GM21360 (cell line): ENCODE results near the gene RBFOX2.
"Not testable (repeated sequence)": the region's sequence is repeated elsewhere in the genome, so short reads cannot be mapped to it uniquely, and the experiment has no call there.

Experiments used
- ATAC-seq: cut with Tn5 transposase; IDR thresholded peaks from one replicate; pipeline ENCODE4 v1.9.1; 2021; ENCODE audit warnings: mild to moderate bottlenecking, moderate library complexity; ENCODE audit not compliant: unreplicated experiment

The RBFOX2 gene

DNA sequence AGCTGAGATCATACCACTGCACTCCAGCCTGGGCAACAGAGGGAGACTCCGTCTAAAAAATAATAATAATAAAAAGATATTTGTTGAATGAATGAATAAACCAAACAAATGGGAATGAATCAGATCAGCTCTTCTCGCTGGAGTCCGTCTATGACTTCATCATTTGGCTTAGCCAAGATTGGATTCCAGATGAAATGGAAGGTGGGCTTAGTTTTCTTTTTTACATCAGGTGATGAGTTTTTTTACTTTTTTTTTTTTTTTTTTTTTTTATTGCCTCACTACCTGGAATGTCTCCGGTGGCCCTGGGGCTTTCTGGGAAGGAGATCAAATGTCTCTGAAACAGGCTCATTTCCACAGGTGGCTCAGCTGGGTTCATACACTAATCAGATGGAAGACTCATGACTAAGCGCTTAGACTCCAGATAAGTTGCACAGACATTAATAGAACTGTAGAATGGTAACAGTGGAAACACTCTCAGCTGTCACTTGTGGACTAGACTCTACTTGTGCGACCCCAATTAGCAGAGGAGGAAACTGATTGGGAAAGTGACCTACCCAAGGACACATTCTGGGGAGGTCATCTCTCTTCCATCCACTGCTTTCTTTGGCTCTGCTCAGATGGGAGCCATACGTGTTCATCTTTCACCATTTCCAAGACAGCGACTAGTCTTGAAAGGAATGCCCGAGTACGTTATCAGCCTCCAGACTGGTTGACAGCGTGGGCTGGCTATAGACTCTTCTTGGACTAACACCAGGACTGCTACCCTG lies 20.5 kb upstream of the RBFOX2 start:
- no peak for ATAC-seq

DNA sequence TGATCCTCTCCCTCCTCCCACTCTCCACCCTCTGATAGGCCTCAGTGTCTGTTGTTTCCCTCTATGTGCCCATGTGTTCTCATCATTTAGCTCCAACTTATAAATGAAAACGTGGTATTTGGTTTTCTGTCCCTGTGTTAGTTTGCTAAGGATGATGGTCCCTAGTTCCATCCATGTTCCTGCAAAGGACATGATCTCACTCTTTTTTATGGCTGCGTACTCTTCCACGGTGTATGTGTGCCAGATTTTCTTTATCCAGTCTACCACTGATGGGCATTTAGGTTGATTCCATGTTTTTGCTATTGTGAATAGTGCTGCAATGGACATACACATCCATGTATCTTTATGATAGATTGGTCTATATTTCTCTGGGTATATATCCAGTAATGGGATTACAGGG lies 15.9 kb upstream of the RBFOX2 start:
- not testable (repeated sequence) for ATAC-seq

DNA sequence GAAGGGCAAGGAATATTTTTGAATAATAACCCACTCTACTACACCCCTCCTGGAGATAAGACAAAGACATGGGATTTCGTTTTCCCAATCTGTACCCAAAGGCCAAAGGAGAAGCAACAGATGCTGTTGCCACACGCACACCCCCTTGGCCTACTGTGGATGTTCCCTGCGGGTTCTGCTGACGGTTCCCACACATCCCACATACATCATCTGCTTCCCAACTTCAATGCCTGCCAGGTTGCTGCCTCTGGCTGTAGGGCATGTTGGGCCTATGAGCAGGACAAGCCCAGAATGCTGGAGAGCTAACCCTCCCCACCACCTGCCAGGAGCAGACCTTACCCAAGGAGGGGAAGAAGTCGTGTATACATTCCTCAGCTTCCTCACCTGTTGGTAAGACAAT lies 13.6 kb upstream of the RBFOX2 start:
- ATAC-seq = no peak

DNA sequence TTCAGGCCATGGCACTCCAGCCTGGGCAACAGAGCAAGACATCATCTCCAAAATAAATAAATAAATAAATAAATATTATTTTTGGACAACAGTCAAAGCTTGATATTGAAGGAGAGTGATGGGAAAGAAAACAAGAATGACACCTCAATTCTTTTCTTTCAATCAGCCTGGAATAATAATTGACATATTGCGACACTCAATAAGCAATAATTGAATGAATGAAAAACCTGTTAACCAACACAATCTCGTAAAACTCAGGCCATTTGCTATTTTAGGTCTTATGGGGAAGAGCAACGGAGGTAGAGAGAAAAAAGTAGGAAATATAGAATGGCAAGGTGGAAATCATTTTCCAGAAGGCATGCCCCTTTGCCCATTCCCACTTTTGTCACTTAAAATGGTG lies 10.5 kb upstream of the RBFOX2 start:
- ATAC-seq = no peak

DNA sequence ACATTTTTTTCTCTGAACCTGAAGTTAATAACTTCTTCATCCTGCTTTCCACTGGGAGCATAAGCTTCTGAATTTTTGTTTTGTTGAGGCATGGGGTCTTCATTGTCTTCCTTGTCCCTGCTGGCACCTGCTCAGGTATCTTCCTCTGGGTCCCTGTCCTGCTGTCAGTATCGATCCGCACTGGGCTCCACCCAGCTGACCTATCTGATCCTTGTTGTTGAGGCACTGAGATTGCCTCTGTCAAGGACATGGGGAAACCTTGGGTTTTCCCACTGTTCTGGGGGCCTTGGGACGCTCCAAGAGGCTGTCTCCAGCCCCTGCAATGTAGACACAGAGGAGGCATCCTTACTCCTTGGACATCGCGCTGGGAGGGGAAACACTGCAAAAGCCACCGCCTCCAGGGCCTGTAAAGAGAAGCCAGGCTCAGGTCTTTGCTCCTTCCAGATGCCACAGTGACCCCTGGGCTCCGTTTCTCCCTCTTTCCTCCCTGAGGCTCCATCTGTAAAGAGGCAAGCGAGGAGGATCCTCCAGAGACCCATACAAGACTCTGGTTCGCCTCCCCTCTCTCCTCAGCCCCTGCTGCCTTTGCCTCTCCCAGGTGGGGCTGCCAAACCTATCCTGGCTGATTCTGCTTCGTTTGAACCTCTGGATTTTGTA lies 8.6 kb upstream of the RBFOX2 start:
- ATAC-seq = no peak

DNA sequence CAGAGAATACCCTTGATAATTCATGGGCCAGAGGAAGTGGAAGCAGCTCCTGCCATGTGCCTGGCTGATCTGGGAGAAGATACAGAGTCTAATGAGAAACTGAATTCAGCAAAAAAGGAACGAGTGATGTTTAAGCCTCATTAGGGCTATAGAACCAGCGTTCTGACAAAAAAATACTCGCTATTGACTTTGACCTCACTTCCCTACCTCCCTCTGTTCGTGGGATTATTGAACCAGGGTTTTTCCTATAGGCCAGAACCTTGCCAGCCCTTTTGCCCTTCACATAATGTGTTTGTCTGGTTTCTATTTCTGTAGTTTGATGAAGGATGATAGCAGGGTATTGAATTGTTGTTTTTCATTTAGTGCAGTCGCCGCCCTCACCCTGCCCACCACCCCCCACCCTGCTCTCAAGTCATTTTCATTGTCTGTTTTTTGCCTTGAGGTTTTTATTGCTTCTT lies 7.6 kb upstream of the RBFOX2 start:
- no peak for ATAC-seq

DNA sequence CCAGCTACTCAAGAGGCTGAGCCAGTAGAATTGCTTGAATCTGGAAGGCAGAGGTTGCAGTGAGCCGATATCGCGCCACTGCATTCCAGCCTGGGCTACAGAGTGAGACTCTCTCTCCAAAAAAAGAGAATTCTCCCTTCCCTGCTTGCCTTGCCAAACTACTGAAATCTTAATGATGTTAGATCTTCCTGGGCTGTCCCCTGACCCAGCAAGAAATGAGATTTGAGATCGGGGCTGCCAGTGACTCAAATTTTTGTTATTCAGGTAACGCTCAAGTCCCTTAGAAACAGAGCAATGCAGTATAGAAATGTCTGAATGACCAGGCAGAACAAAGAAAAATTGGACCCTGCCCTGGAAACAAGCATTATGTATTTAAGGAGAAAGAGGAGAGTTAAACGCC lies 4.0 kb upstream of the RBFOX2 start:
- ATAC-seq = no peak

DNA sequence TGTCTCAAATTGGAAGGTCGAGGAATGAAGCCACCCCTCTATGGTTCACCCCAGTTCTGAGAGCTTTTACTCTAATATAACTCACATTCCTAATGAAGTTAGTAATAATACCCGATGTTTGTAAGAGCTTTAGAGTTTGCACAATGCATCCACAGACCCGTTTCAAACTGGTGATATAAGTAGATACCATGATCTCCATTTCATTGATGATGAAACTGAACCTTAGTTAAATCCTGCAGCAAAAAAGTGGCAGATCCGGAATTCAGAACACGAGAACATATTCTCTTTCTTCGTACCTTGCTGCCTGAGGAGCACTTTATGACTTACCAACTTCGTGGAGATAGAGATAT lies 757 bp upstream of the RBFOX2 start:
- ATAC-seq = no peak

DNA sequence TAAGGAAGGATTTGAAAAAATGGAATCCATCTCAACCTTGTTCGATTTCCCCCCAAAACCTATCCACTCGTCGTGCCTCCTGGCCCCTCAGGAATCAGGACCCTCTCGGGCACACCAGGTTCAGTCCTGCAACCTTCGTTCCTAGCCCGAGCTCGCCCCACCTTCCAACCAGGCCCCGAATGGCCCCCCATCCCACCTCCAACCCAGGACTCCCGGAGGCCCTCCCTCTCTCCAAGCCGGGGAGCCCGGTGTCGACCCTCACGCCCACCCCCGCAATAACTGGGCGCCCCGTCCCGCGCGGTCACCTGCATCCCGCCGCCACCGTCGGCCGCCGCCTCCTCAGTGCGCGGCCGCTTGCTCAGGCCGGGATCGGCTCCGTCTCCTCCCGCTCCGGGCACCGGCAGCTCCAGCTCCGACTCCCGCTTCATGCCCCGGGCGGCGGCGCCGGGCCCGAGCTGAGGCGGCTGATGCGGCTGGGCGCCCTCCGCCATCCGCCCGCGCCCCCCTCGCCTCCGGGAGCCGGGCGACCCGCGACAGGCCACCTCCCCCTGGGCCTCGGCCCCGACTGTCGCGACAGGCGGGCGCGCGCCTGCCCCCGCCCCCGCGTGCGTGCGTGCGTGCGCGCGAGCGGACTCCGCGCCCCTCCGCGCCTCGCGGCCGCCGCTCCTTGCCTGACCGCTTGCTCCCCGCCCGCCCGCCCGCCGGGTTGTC lies 534 bp downstream of the RBFOX2 start:
- ATAC-seq = no peak

DNA sequence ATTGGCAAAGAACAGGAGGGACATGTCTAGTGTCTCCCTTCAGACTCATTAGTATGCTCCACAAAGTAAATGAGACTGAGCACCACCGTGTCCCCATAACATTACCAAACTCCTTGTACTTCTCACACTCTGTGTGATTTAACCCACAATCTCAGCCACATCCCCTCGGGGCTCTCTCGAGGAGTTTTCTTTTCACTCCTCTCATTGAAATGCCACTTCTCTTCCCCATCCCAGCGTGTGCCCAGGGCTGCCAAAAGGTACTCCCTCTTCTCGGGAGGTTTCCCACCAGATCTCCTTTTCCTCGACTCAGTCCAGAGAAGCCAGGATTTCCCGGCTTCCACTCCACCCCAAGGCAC lies 1.1 kb downstream of the RBFOX2 start:
- no peak for ATAC-seq

DNA sequence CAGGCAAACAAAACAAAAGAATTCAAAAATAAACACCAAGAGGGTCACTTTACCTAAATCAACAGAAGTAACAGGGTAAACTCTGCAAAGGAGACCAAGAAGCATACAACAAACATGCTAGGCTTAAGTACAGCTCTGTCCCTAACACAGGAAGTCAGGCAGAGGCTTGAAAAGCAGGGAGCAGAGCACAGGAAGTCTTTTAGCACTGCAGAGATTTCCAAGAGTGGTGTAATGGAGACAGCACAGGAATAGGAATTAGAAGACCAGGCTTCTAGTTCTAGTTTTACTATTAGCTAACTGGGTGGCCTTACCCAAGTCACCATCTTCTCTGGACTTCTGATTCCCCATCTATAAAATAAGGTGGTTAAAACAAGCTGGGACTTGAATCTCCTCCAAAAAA lies 1.9 kb downstream of the RBFOX2 start:
- ATAC-seq = no peak

DNA sequence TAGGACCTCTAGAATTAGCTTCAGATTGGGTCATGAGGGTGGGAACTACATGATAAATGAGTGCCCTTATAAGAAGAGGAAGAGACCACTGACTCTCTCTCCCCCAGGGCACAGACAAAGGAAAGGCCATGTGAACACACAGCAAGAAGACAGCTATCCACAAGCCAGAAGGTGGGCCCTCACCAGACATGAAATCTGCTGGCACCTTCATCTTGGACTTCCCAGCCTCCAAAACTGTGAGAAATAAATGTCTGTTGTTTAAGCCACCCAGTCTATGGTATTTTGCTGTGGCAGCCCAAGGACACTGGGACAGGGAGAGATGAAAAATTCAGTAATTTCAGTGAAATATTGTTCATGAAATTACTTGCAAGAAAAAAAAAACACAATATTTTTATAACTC lies 5.9 kb downstream of the RBFOX2 start:
- ATAC-seq = no peak

DNA sequence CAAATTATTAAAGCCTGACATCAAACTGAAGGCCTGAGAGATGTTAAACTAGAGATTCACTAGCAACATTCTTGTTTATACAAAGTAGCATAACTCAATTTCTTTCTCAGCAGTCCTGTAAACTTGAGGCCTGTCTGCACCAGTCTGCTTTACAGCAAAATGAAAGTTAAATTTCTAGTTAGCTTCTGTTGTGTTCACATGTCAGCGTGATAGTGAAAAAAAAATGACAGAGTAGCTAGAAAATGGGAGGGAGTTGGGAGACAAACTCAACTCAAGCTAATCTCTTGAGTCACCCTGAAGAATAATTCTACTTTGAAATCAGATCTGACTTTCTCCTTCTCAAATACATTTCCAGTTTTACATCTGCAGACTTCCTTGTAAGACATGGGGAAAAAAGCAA lies 6.5 kb downstream of the RBFOX2 start:
- no peak for ATAC-seq

DNA sequence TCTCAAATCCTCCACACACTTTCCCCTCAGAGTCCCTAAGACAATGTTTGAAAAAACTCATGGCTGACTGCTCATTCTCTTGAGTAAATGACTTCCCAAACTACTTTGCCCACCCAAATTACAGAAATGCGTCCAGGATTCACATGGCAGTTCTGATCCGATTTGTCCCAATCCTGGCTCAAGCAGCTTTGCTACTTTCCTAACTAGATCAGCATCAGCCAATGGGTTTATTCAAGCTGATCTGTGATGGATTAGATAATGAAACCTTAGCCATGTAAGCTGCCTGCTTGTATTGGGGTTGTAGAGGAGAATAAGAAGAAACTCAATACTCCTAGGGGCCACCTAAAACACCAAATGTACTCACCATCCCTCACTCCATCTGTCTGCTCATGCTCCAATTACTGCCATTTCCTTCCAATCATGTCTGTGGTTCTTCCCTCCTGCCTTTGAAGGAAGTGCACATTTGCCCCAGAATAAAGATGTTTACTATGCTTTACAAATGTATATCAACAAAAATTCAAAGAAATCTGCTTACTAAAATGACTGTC lies 6.9 kb downstream of the RBFOX2 start:
- no peak for ATAC-seq

DNA sequence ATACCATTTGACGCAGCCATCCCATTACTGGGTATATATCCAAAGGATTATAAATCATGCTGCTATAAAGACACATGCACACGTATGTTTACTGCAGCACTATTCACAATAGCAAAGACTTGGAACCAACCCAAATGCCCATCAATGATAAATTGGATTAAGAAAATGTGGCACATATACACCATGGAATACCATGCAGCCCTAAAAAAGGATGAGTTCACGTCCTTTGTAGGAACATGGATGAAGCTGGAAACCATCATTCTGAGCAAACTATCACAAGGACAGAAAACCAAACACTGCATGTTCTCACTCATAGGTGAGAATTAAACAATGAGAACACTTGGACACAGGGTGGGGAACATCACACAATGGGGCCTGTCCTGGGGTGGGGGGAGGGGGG lies 7.8 kb downstream of the RBFOX2 start:
- not testable (repeated sequence) for ATAC-seq

DNA sequence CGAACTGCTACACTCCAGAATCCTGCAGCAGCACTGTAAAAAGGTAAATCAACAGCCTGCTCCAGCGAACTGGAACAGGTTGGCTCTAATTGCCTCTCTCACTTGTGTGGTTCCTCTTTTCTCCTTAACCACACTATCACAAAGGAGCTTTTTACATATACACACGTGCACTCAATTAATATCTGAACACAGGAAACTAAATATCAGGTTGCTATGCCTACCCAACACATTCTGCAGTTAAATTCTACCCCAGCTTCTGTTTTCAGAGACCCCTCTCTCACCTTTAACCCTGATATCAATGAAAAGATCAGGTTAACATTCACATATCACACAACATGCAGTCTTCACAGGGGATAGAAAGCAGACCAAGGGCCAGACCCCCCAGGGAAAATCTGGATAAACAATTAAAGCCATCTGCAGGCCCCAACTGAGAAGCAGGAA lies 11.0 kb downstream of the RBFOX2 start:
- ATAC-seq = no peak

DNA sequence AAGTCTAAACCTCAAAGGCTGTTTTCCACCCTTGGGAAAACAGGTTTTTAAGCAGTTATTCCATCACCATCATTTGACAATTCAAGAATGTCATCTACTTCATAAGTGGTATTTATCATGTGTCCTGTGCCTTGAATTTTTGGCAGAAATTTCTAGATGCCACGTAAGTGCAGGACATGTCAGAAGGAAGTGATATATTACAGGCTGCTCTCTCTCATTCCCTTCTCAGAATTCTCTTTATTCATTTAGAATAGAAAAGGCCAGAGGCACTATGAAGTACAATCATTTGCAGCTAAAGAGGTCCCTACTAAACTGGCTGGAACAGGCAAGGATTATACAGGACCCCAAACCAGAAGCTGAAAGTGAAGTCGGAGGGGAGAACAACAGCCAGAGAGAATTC lies 11.9 kb downstream of the RBFOX2 start:
- no peak for ATAC-seq

DNA sequence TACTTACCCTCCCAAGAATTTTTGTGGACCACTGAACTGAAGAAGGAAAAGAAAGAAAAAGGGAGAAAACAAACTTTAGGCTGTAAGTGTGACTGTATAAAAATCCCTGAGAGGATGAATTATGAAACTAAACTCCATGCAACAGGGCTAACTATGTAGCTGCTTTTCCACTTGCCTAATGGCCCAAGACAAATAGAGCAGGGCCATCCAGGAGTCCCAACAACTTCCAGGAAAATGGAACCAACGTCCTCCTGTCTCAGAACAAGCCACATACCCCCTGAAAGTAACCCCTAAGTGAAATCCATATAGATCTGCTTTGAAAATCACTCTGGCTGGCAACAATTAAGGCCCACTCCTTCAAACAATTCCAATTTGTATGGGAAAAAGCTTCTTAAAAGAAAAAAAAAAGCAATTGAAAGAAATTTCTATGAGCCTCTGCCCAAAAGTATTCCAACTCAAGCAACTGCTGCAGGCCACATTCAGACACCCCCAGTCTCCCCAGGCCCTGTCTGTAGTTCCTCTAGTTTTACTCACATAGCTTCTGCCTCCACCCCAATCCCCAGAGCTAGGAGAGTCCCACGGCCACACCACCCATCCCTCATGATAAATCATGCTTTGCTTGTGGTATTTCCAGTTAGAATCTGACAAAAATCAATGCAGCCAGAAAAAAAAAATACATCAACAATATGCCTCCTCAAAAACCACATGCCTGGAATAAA lies 12.7 kb downstream of the RBFOX2 start:
- no peak for ATAC-seq

DNA sequence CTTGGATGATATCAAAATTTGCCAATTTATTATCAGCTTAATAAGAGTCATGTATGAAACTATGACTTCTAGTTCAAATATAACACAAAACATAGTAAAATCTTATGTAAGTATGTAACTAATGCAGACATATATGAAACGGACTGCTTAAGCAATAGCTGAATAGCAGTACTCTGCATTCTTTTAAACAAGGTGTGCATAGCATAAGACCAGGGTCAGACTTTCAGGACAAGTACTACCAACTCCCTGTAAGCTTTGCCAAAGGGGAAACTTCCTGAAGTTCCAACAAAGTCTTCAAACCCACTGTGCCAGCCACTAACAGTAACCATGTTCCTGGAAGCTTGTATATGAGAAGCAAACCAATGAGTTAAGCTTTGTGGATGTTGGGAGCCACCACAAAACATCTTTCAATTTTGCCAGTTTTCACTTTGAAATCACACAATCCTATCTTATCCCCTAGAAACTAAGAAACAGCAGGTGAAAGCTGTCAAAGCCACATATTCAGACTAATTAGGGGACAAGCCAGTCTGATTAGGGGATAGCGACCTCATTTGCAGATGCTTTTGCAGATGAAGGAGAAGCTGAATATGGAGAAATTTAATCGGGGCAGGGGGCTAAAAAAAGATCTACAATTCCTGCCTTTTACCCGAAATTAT lies 13.3 kb downstream of the RBFOX2 start:
- no peak for ATAC-seq

DNA sequence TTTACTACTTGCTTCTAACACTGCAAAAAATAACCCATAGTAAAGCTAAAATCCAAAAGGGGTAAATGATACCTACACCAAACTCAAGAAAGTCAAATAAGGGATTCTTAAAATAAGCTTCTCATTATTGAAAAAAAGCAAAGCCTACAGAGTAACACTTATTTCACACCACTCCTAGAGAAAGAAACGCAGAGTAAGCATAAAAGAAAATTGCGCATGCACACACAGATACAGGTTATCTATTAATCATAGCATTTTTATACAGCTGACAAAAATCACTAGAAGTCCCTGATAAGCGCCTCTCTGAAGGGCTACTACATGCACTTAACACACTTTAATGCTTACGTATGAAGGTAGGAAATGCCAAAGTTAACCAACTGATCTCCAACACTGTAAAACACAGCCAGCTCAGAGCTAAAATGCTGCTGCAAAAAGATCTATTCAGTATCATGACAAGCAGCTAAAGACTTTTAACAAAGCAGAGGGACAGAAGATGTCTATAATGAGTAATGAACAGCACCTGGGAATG lies 14.0 kb downstream of the RBFOX2 start:
- no peak for ATAC-seq
